WTC11 (cell line): ENCODE results near the gene GOLT1A. TPM values are rescaled to one million over a fixed set of nuclear protein-coding genes. Genes with fewer than 3 reads are reported as not detected.

Experiments
- ATAC-seq: fragments of 200-7000 bp; cut with Tn5 transposase; 2 replicates; pipeline ENCODE4 v1.10.0; 2021; ENCODE audit warnings: mild to moderate bottlenecking, moderate library complexity
- CTCF ChIA-PET: fragments of 300-600 bp; sonication (Branson Sonifier 250); formaldehyde crosslinking; loops from one replicate; lab custom pipeline; 2021; ENCODE audit warnings: antibody characterized with exemption; lab: Charles Lee
- POLR2A ChIA-PET: fragments of 350-600 bp; sonication (Branson Sonifier 250); formaldehyde crosslinking; loops from one replicate; lab custom pipeline; 2021; ENCODE audit warnings: antibody characterized with exemption; lab: Charles Lee
- DNase-seq: peaks from one replicate; pipeline ENCODE4 v3.0.0; 2021; ENCODE audit warnings: low spot score
- H3K27ac Mint-ChIP-seq: 2 replicates; pipeline ENCODE4 v1.8.0; 2021; ENCODE audit warnings: mixed read lengths
- H3K27me3 Mint-ChIP-seq: 2 replicates; pipeline ENCODE4 v1.8.0; 2021; ENCODE audit warnings: low read depth, mild to moderate bottlenecking, moderate library complexity, mixed read lengths
- H3K36me3 Mint-ChIP-seq: 2 replicates; pipeline ENCODE4 v1.8.0; 2021; ENCODE audit warnings: mixed read lengths
- H3K4me1 Mint-ChIP-seq: 2 replicates; pipeline ENCODE4 v1.8.0; 2022; ENCODE audit warnings: mixed read lengths
- H3K4me3 Mint-ChIP-seq: 2 replicates; pipeline ENCODE4 v1.8.0; 2021; ENCODE audit warnings: mild to moderate bottlenecking, moderate library complexity, mixed read lengths
- H3K9me3 Mint-ChIP-seq: 2 replicates; pipeline ENCODE4 v1.8.0; 2021; ENCODE audit warnings: mixed read lengths
- AFF4 ChIP-seq: sonication (generic); formaldehyde crosslinking; IDR thresholded peaks from 2 replicates; pipeline ENCODE4 v1.8.1; 2023; ENCODE audit warnings: mild to moderate bottlenecking, missing genetic modification reagents, borderline replicate concordance
- CDX4 ChIP-seq: fragments of 250-450 bp; sonication (Bioruptor Pico); IDR thresholded peaks from 2 replicates; pipeline ENCODE4 v1.9.0; 2021; ENCODE audit warnings: moderate library complexity, mild to moderate bottlenecking, inconsistent platforms, borderline replicate concordance
- ELF4 ChIP-seq: sonication (generic); formaldehyde crosslinking; IDR thresholded peaks from 2 replicates; pipeline ENCODE4 v1.8.1; 2022; ENCODE audit warnings: low read depth, mild to moderate bottlenecking, moderate library complexity, missing genetic modification reagents
- EMX1 ChIP-seq: fragments of 250-450 bp; sonication (Bioruptor Pico); IDR thresholded peaks from 2 replicates; pipeline ENCODE4 v1.8.0; 2021; ENCODE audit warnings: mild to moderate bottlenecking
- HMGXB4 ChIP-seq: sonication (generic); formaldehyde crosslinking; IDR thresholded peaks from 2 replicates; pipeline ENCODE4 v1.8.1; 2023; ENCODE audit warnings: mild to moderate bottlenecking, moderate library complexity, missing genetic modification reagents
- ZNF317 ChIP-seq: sonication (generic); formaldehyde crosslinking; IDR thresholded peaks from 2 replicates; pipeline ENCODE4 v1.8.1; 2023; ENCODE audit warnings: low read depth, mild to moderate bottlenecking, moderate library complexity, missing genetic modification reagents, borderline replicate concordance
- ZNF425 ChIP-seq: fragments of 250-450 bp; sonication (Bioruptor Pico); conservative IDR thresholded peaks from 2 replicates; pipeline ENCODE4 v1.9.0; 2021; ENCODE audit warnings: mild to moderate bottlenecking
- total RNA-seq: library from RNA; stranded (reverse); gene quantifications from 3 replicates; pipeline ENCODE4 v1.2.3, GENCODE V29; 2021

Gene GOLT1A
- total RNA-seq, 1 experiment from 2014 or later, result 6.5 TPM

- Mint-ChIP-seq H3K27ac (no peak overlapping the region), H3K27me3 (no peaks in the 10 kb centered on the region), H3K9me3 (no peaks in the 10 kb centered on the region), H3K4me1 (peaks cover 13% of the 10 kb centered on the region), H3K36me3 (no peaks in the 10 kb centered on the region; the same call in 1 of the 2 replicates), H3K4me3 (no peak overlapping the region)
- CTCF ChIA-PET, result interaction anchor here (0.5 to 2.2 kb wide), 8 partner anchors 20 to 1979 kb away, joined by 3 to 12 read pairs (median 4); partner anchors contain the start of gene PLEKHA6
- TF ChIP-seq ZNF317 (CRISPR knock-in tag) (peak; percentile 52; the same call in 1 of the 2 replicates), ZNF425 (CRISPR knock-in tag) (no peak), EMX1 (CRISPR knock-in tag) (no peak), AFF4 (CRISPR knock-in tag) (no peak), CDX4 (no peak)
- POLR2A ChIA-PET, result no interaction called here
- ATAC-seq (no peak), DNase-seq (no peak)
Measured at GRCh38 chr1:204260601-204261197, 46.9 kb upstream of the GOLT1A start.

- no peaks in the 10 kb centered on the region; the same call in 1 of the 2 replicates for H3K36me3 Mint-ChIP-seq
- ATAC-seq (no peak), DNase-seq (no peak)
- no peaks in the 10 kb centered on the region for H3K9me3 Mint-ChIP-seq
- H3K27ac Mint-ChIP-seq, result no peak overlapping the region
- H3K4me1 Mint-ChIP-seq, result peaks cover 23% of the 10 kb centered on the region
- ChIA-PET CTCF (interaction anchor here (0.5 to 7.7 kb wide), 10 partner anchors 18 to 1978 kb away, joined by 3 to 96 read pairs (median 4); partner anchors contain the start of genes GOLT1A and PLEKHA6), POLR2A (no interaction called here)
- TF ChIP-seq ELF4 (CRISPR knock-in tag), result no peak
- no peak overlapping the region for H3K4me3 Mint-ChIP-seq
- H3K27me3 Mint-ChIP-seq, result no peaks in the 10 kb centered on the region
Measured at GRCh38 chr1:204259782-204260181, 46.0 kb upstream of the GOLT1A start.

GRCh38 chr1:204259196-204259595 is 45.4 kb upstream of the GOLT1A start:
- ChIA-PET POLR2A (no interaction called here), CTCF (interaction anchor here (0.6 to 7.7 kb wide), 24 partner anchors 8 to 1332 kb away, joined by 3 to 97 read pairs (median 6); partner anchors contain the start of genes GOLT1A and PLEKHA6)
- Mint-ChIP-seq H3K27me3 (no peaks in the 10 kb centered on the region), H3K36me3 (no peaks in the 10 kb centered on the region; the same call in 1 of the 2 replicates), H3K4me1 (peaks cover 28% of the 10 kb centered on the region), H3K9me3 (no peaks in the 10 kb centered on the region), H3K27ac (no peak overlapping the region), H3K4me3 (no peak overlapping the region)
- DNase-seq, result no peak
- no peak for TF ChIP-seq HMGXB4 (CRISPR knock-in tag)
- no peak for ATAC-seq
